C4-2B (cell line): ENCODE results near the gene CTSW.

Source experiments
- H3K27ac ChIP-seq: fragments of 450-650 bp; 2 replicates; pipeline ENCODE4 v1.5.1; 2017
- CTCF ChIP-seq: fragments of 450-650 bp; conservative IDR thresholded peaks from 2 replicates; pipeline ENCODE4 v1.5.1; 2017; ENCODE audit warnings: mild to moderate bottlenecking
- ZFX ChIP-seq: fragments of 450-650 bp; IDR thresholded peaks from 2 replicates; pipeline ENCODE4 v1.6.1; 2017

The CTSW gene

DNA sequence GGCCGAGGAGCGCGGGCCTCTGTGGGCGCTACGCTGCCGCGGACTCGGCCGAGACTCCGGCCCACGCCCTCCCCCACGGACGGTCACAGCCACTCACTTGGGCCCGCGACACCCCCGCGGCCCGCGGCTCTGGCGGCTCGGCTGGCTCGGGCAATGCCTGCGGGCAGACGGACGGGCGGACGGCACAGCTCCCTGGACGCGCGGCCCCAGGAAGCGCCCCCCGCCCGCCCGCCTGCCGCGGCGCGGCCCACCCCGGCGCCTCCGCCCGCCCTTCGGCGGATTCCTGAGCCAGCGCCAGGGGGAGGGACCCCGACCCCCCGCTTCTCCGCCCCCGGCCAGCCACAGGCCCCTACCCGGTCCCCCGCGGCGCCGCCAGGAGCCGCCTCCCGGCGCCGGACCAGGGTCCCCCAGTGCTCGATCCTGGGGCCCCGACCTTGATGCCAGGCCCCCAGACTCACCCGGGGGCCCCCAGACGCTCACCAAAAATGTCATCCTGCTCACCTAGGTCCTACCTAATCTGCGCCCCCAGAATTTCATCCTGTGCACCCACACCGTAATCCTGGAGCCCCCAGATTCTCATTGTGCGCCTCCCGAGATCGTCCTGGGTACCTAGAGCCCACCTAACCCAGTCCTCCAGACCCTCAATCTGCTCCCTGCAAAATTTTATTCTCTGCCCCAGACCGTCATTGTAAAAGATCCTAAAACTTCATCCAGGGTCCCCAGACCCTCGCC, 6.9 kb upstream of the CTSW start, which contains the start of gene EFEMP2:
Gene EFEMP2, minus strand, starts transcription at position 215 of the 732 bp plus-strand sequence. CDS start 446 bp downstream, outside the sequence.
- H3K27ac ChIP-seq = peak within 1 kb of the TSS; percentile 39
- TF ChIP-seq ZFX (no peak), CTCF (no peak)

- TF ChIP-seq CTCF = no peak
- TF ChIP-seq ZFX = no peak
- peak overlapping the region; percentile 39 for H3K27ac ChIP-seq
Measured at GRCh38 chr11:65873318-65874156, 6.1 kb upstream of the CTSW start.

- H3K27ac ChIP-seq = no peak overlapping the region
- TF ChIP-seq ZFX (no peak), CTCF (no peak)
Measured at GRCh38 chr11:65880027-65880426, 390 bp downstream of the CTSW start.

DNA sequence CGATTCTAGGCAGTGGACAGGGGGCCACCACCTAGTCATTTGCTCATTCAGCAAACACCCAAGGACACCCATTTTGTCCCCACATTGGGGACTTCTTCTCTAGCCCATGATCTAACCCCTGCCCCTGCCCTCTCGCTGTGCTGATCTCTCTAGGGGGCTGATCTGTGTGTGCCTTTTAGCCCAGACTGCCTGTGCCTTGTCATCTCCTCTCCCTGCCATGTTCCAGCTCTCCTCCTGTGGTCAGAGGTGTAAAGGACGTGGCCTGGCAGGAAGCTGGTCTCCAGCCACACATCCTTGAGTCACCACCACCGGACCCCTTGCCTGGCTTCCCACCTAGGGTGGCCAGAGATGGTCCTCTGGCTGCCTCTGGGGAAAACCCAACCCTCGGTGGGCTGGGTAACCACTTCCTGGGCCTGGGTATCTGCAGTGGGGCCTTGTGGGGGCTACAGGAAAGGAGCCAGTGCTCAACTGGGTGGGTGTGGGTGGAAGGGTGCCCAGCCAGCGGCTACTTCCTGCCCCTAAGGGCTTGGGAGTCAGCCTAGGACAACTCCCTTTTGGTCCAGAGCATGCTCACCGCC, 1.3 kb downstream of the CTSW start:
- TF ChIP-seq ZFX (no peak), CTCF (no peak)

GRCh38 chr11:65882120-65883057, 2.8 kb downstream of the CTSW start:
- TF ChIP-seq ZFX (no peak), CTCF (no peak)
- H3K27ac ChIP-seq = no peak overlapping the region

More for the DNA sequence above, 1.3 kb downstream of the CTSW start:
- H3K27ac ChIP-seq = no peak overlapping the region

GRCh38 chr11:65883058-65883761, 3.6 kb downstream of the CTSW start:
- TF ChIP-seq CTCF (no peak), ZFX (no peak)
- H3K27ac ChIP-seq = no peak overlapping the region
